T-cell (primary cell): ENCODE measurements around the gene ZNF714. TPM values are rescaled to one million over a fixed set of nuclear protein-coding genes. Genes with fewer than 3 reads are reported as not detected.
A peak's percentile ranks its signal among the peaks of the same experiment; 100 is the strongest.
"Not testable (repeated sequence)": the region's sequence is repeated elsewhere in the genome, so short reads cannot be mapped to it uniquely, and the experiment has no call there.

Experiments
- ATAC-seq, 4 experiments: fragments of 200-7000 bp in 3 of 4; fragments of 150-1000 bp in 1 of 4; cut with Tn5 transposase; replicated peaks in 1 of 4; 1 replicate in 3 of 4; 2 replicates in 1 of 4; pipeline ENCODE4 v1.10.0; 2021; ENCODE audit warnings: moderate library complexity in 3 of 4, mild to moderate bottlenecking in 2 of 4, moderate number of reproducible peaks in 1 of 4
- CTCF ChIA-PET, 2 donors: fragments of 300-600 bp; sonication (Branson Sonifier 250); formaldehyde crosslinking; loops; one replicate each; lab custom pipeline; 2022; ENCODE audit warnings: antibody characterized with exemption in 2 of 2; lab: Charles Lee
- POLR2A ChIA-PET, 2 donors: fragments of 300-600 bp; sonication (Branson Sonifier 250); formaldehyde crosslinking; loops; one replicate each; lab custom pipeline; 2022; ENCODE audit warnings: antibody characterized with exemption in 2 of 2; lab: Charles Lee
- DNase-seq, 35 experiments: peaks; one replicate each; pipeline versions ENCODE4 v3.0.0 to v3.0.0-alpha.2; 2013 to 2023
- H3K27ac ChIP-seq: one replicate; pipeline ENCODE4 v1.5.1; 2013; ENCODE audit warnings: low read length
- H3K27me3 ChIP-seq, 2 experiments: replicated peaks in 1 of 2; 1 replicate in 1 of 2; 2 replicates in 1 of 2; pipeline versions ENCODE4 v1.6.1 to v1.7.0; 2013; ENCODE audit warnings: low read length in 1 of 2, mixed read lengths in 1 of 2; ENCODE audit not compliant: control insufficient read depth in 2 of 2, insufficient read depth in 2 of 2; ENCODE audit errors: extremely low read depth in 1 of 2
- H3K36me3 ChIP-seq, 2 donors: 1 replicate in 1 of 2; 2 replicates in 1 of 2; pipeline versions ENCODE4 v1.6.1 to v1.7.0; 2013; ENCODE audit warnings: low read length in 1 of 2; ENCODE audit not compliant: control insufficient read depth in 2 of 2, insufficient read depth in 1 of 2; ENCODE audit errors: extremely low read depth in 1 of 2
- H3K4me1 ChIP-seq, 2 experiments: 1 replicate in 1 of 2; 2 replicates in 1 of 2; pipeline versions ENCODE4 v1.6.1 to v1.7.0; 2013; ENCODE audit warnings: low read length in 2 of 2, mixed read lengths in 1 of 2; ENCODE audit not compliant: insufficient read depth in 2 of 2, control insufficient read depth in 1 of 2; ENCODE audit errors: extremely low read depth in 1 of 2
- H3K4me3 ChIP-seq, 2 donors: 1 replicate in 1 of 2; 2 replicates in 1 of 2; pipeline versions ENCODE4 v1.5.1 to v1.7.0; 2013; ENCODE audit warnings: mild to moderate bottlenecking in 2 of 2, low read length in 1 of 2, moderate library complexity in 1 of 2; ENCODE audit not compliant: control insufficient read depth in 1 of 2; ENCODE audit errors: extremely low read depth in 1 of 2
- H3K9me3 ChIP-seq: 2 replicates; pipeline ENCODE4 v1.7.0; 2013
- H3K27ac Mint-ChIP-seq, 2 donors: one replicate each; pipeline ENCODE4 v1.8.0; 2020 to 2021; ENCODE audit warnings: mild to moderate bottlenecking in 2 of 2, mixed read lengths in 2 of 2
- H3K27me3 Mint-ChIP-seq, 2 donors: one replicate each; pipeline ENCODE4 v1.8.0; 2021 to 2022; ENCODE audit warnings: mixed read lengths in 2 of 2
- H3K36me3 Mint-ChIP-seq: one replicate; pipeline ENCODE4 v1.8.0; 2021; ENCODE audit warnings: mixed read lengths
- H3K4me1 Mint-ChIP-seq, 3 donors: one replicate each; pipeline ENCODE4 v1.8.0; 2020 to 2022; ENCODE audit warnings: mixed read lengths in 3 of 3, mild to moderate bottlenecking in 1 of 3
- H3K4me3 Mint-ChIP-seq, 3 donors: one replicate each; pipeline ENCODE4 v1.8.0; 2020 to 2022; ENCODE audit warnings: mild to moderate bottlenecking in 3 of 3, mixed read lengths in 3 of 3, moderate library complexity in 3 of 3
- H3K9me3 Mint-ChIP-seq, 3 donors: one replicate each; pipeline ENCODE4 v1.8.0; 2020 to 2022; ENCODE audit warnings: mixed read lengths in 3 of 3
- WGBS: methylation state at CpG from one replicate; pipeline ENCODE4 v1.1.5; 2013; ENCODE audit warnings: missing lambda C conversion rate; ENCODE audit not compliant: insufficient coverage; 5-methylcytosine and 5-hydroxymethylcytosine counted together
- total RNA-seq, 35 experiments: library from RNA in 6 of 35; stranded (reverse) in 6 of 35; fragments of 120-200 nt in 1 of 35; gene quantifications; one replicate each; pipeline versions ENCODE4 v1.2.1 to v1.2.4 and lab custom pipeline; 2013 to 2026

ZNF714 gene
- total RNA-seq, 5 donors from 2014 or later (not counting 1 experiment from before 2014, with no cell fraction given) = 8.6 to 13.6 (median 9.8) TPM

GRCh38 chr19:21138130-21138529, 56.1 kb downstream of the ZNF714 start:
- no peaks in the 10 kb centered on the region for H3K9me3 ChIP-seq
- Mint-ChIP-seq H3K4me1 (peaks cover 16 to 23% (median 21%) of the 10 kb centered on the region in 3 donors), H3K36me3 (peaks cover 5% of the 10 kb centered on the region), H3K27me3 (peaks cover 3 to 14% of the 10 kb centered on the region in 2 donors), H3K27ac (no peak overlapping the region), H3K9me3 (no peaks in the 10 kb centered on the region), H3K4me3 (no peak overlapping the region)
- no peak overlapping the region for H3K27ac ChIP-seq
- H3K4me1 ChIP-seq = peaks cover 4 to 6% of the 10 kb centered on the region in 2 experiments
- H3K36me3 ChIP-seq = no peaks in the 10 kb centered on the region
- no peaks in the 10 kb centered on the region for H3K27me3 ChIP-seq
- ChIA-PET CTCF (interaction anchor here in 1 of 2 donors (0.6 kb wide), 1 partner anchor 1389 kb away, joined by 3 read pairs; no protein-coding TSS in a partner anchor), POLR2A (interaction anchor here (0.6 kb wide), 3 partner anchors 44 to 1058 kb away, joined by 4 to 5 read pairs (median 5); no protein-coding TSS in a partner anchor)
- ATAC-seq (no peak), DNase-seq (no peak)
- H3K4me3 ChIP-seq = no peak overlapping the region

- DNase-seq, H3K27me3 ChIP-seq, H3K27ac ChIP-seq, ATAC-seq, H3K4me1 ChIP-seq, H3K4me3 Mint-ChIP-seq, H3K27me3 Mint-ChIP-seq, H3K9me3 ChIP-seq, H3K9me3 Mint-ChIP-seq, H3K4me3 ChIP-seq: not testable (repeated sequence)
- POLR2A ChIA-PET = interaction anchor here in 1 of 2 donors (1.1 kb wide), 1 partner anchor 364 kb away, joined by 4 read pairs; no protein-coding TSS in a partner anchor
- no CpG with 5 or more reads among the region's 1 CpG for WGBS
- CTCF ChIA-PET = interaction anchor here in 1 of 2 donors (1.0 kb wide), 1 partner anchor 365 kb away, joined by 3 read pairs; no protein-coding TSS in a partner anchor
- peak overlapping the region; percentile 36 to 77 for H3K27ac Mint-ChIP-seq
- peaks cover 4 to 15% of the 10 kb centered on the region in 2 donors for H3K36me3 ChIP-seq
- H3K4me1 Mint-ChIP-seq = peaks cover 37 to 46% (median 43%) of the 10 kb centered on the region in 3 donors
- H3K36me3 Mint-ChIP-seq = peaks cover 32% of the 10 kb centered on the region
These were observed 59.0 kb downstream of the ZNF714 start for GRCh38 chr19:21141006-21141405.

- H3K4me3 ChIP-seq = peak within 1 kb of the TSS; percentile 54 to 71
- H3K27me3 ChIP-seq = no peaks in the 10 kb centered on the region
- ATAC-seq = peak; percentile 98 to 100 (median 100)
- ChIA-PET POLR2A (interaction anchor here (0.5 to 1.2 kb wide), 9 partner anchors 46 to 576 kb away, joined by 3 to 5 read pairs (median 4); partner anchors contain the start of genes ZNF493 (in 1 of the 2), ZNF626 (in 1 of the 2), ZNF708 (in 1 of the 2) and ZNF737 (in 1 of the 2)), CTCF (interaction anchor here in 1 of 2 donors (0.7 to 1.3 kb wide), 3 partner anchors 186 to 480 kb away, joined by 3 read pairs; partner anchors contain the start of gene ZNF626)
- WGBS = 0% methylated on average over 27 of the region's 30 CpGs
- Mint-ChIP-seq H3K36me3 (peaks cover 39% of the 10 kb centered on the region), H3K4me1 (peaks cover 43 to 52% (median 47%) of the 10 kb centered on the region in 3 donors), H3K4me3 (peak within 1 kb of the TSS; percentile 94 to 99 (median 98)), H3K27ac (peak within 1 kb of the TSS; percentile 94 to 97), H3K9me3 (no peaks in the 10 kb centered on the region), H3K27me3 (no peaks in the 10 kb centered on the region)
- no peaks in the 10 kb centered on the region for H3K9me3 ChIP-seq
- peaks cover 4 to 21% of the 10 kb centered on the region in 2 donors for H3K36me3 ChIP-seq
- H3K27ac ChIP-seq = peak within 1 kb of the TSS; percentile 72
- DNase-seq = peak; percentile 76 to 93 (median 89)
- H3K4me1 ChIP-seq = peaks cover 4 to 8% of the 10 kb centered on the region in 2 experiments
These were observed 59.9 kb downstream of the ZNF714 start, which contains the start of gene ZNF431 for GRCh38 chr19:21141787-21142464. TSS of gene ZNF431 (plus strand) at chr19:21142040. CDS start at chr19:21142184, 144 bp downstream.

DNA sequence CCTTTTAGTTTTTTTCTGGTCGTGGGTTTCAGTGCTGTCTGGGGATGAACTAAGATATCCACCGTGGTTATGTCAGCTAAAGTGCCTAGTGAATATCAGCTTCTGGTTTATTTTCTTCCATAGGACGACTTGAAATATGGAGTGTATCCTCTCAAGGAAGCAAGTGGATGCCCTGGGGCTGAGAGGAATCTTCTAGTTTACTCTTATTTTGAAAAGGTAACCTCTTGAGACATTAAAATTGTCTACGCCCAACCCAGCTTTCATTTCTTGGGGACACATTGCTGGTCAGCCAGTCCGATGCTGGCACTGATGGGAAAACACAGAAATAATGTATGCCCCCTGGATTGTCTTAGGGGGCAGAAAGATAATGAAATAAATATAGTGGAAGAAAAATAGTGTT, 61.4 kb downstream of the ZNF714 start:
- DNase-seq (no peak), ATAC-seq (no peak)
- Histone ChIP-seq H3K27me3 (no peaks in the 10 kb centered on the region), H3K36me3 (peaks cover 4 to 26% of the 10 kb centered on the region in 2 donors), H3K4me3 (no peak overlapping the region), H3K27ac (no peak overlapping the region), H3K9me3 (no peaks in the 10 kb centered on the region), H3K4me1 (peaks cover 4 to 8% of the 10 kb centered on the region in 2 experiments)
- ChIA-PET POLR2A (interaction anchor here in 1 of 2 donors (0.6 to 0.7 kb wide), 2 partner anchors 1278 to 1545 kb away, joined by 3 to 6 read pairs; partner anchors contain the start of gene ZNF253), CTCF (interaction anchor here (0.5 to 1.3 kb wide), 3 partner anchors 127 to 625 kb away, joined by 3 read pairs; partner anchors contain the start of gene ZNF626 (in 1 of the 2))
- H3K4me3 Mint-ChIP-seq = peak overlapping the region; percentile 29 to 94 (median 65)
- H3K27ac Mint-ChIP-seq = peak overlapping the region in 1 of 2 donors; percentile 16
- H3K9me3 Mint-ChIP-seq = no peaks in the 10 kb centered on the region
- WGBS = 97% methylated on average over 4 of the region's 5 CpGs
- no peaks in the 10 kb centered on the region for H3K27me3 Mint-ChIP-seq
- H3K36me3 Mint-ChIP-seq = peaks cover 48% of the 10 kb centered on the region
- H3K4me1 Mint-ChIP-seq = peaks cover 49 to 57% (median 54%) of the 10 kb centered on the region in 3 donors

GRCh38 chr19:21143854-21144253, 61.9 kb downstream of the ZNF714 start:
- peak overlapping the region in 1 of 2 donors; percentile 16 for H3K27ac Mint-ChIP-seq
- H3K9me3 Mint-ChIP-seq = no peaks in the 10 kb centered on the region
- CTCF ChIA-PET = interaction anchor here in 1 of 2 donors (0.6 kb wide), 1 partner anchor 625 kb away, joined by 3 read pairs; no protein-coding TSS in a partner anchor
- H3K4me3 Mint-ChIP-seq = peak overlapping the region in 1 of 3 donors; percentile 17
- peaks cover 52% of the 10 kb centered on the region for H3K36me3 Mint-ChIP-seq
- POLR2A ChIA-PET = interaction anchor here (0.7 kb wide), 2 partner anchors 740 to 1278 kb away, joined by 3 to 6 read pairs; partner anchors contain the start of gene ZNF253 (in 1 of the 2)
- H3K4me1 Mint-ChIP-seq = peaks cover 53 to 61% (median 58%) of the 10 kb centered on the region in 3 donors
- no peaks in the 10 kb centered on the region for H3K27me3 Mint-ChIP-seq
- H3K27me3 ChIP-seq = no peaks in the 10 kb centered on the region
- H3K9me3 ChIP-seq = no peaks in the 10 kb centered on the region
- 100% methylated on average over 1 of the region's 1 CpG for WGBS
- no peak overlapping the region for H3K4me3 ChIP-seq
- H3K36me3 ChIP-seq = peaks cover 4 to 29% of the 10 kb centered on the region in 2 donors
- DNase-seq (no peak), ATAC-seq (no peak)
- peaks cover 4 to 8% of the 10 kb centered on the region in 2 experiments for H3K4me1 ChIP-seq
- H3K27ac ChIP-seq = no peak overlapping the region

- H3K9me3 Mint-ChIP-seq = peaks cover 0 to 2% (median 2%) of the 10 kb centered on the region in 3 donors
- WGBS = no CpG with 5 or more reads among the region's 1 CpG
- H3K4me1 Mint-ChIP-seq = peaks cover 51 to 58% (median 57%) of the 10 kb centered on the region in 3 donors
- Histone ChIP-seq H3K27me3 (no peaks in the 10 kb centered on the region), H3K27ac (no peak overlapping the region), H3K36me3 (peaks cover 10 to 55% of the 10 kb centered on the region in 2 donors), H3K4me1 (peaks cover 4 to 5% of the 10 kb centered on the region in 2 experiments), H3K4me3 (no peak overlapping the region), H3K9me3 (no peaks in the 10 kb centered on the region)
- DNase-seq (no peak), ATAC-seq (no peak)
- peak overlapping the region in 1 of 2 donors; percentile 28 for H3K27ac Mint-ChIP-seq
- CTCF ChIA-PET = no interaction called here
- H3K36me3 Mint-ChIP-seq = peaks cover 83% of the 10 kb centered on the region
- POLR2A ChIA-PET = interaction anchor here (0.6 to 0.7 kb wide), 3 partner anchors 13 to 182 kb away, joined by 3 read pairs; no protein-coding TSS in a partner anchor
- H3K4me3 Mint-ChIP-seq = no peak overlapping the region
- no peaks in the 10 kb centered on the region for H3K27me3 Mint-ChIP-seq
These were observed 65.5 kb downstream of the ZNF714 start for GRCh38 chr19:21147540-21147939.
